ENCODE results near the gene MARCKSL1. TPM values are rescaled to one million over a fixed set of nuclear protein-coding genes. Genes with fewer than 3 reads are reported as not detected.
A peak's percentile ranks its signal among the peaks of the same experiment; 100 is the strongest.

MARCKSL1 gene
- total and polyA plus RNA-seq, 2 of the 13 experiments (the other 11 are each of a cell fraction or from before 2014, with no cell fraction given), result 81.9 to 155 TPM

- TF ChIP-seq SCMH1 (CRISPR knock-in tag; IDR thresholded peaks at IDR 0.05; ENCODE audit: borderline replicate concordance) (no peak), ZNF781 (CRISPR knock-in tag; IDR thresholded peaks at IDR 0.05; ENCODE audit: borderline replicate concordance, not compliant biosample characterization) (no peak), AGO1 (IDR thresholded peaks at IDR 0.05; ENCODE audit: low read depth, low read length, poor library complexity, severe bottlenecking) (peak; percentile 50), ZBTB34 (CRISPR knock-in tag; IDR thresholded peaks at IDR 0.05) (no peak)
These were observed 25.8 kb upstream of the MARCKSL1 start (continued) for GRCh38 chr1:32361674-32362473.

- 96% methylated on average over 35 of the region's 35 CpGs for WGBS (ENCODE audit: low lambda C conversion rate)
- H3K27me3 ChIP-seq (ENCODE audit: control insufficient read depth in 1 of 2, insufficient read depth in 2 of 2, low read length in 2 of 2), result no peaks in the 10 kb centered on the region
- no peak overlapping the region for H2AFZ ChIP-seq (ENCODE audit: low read length)
- no peaks in the 10 kb centered on the region for H3K79me2 ChIP-seq (ENCODE audit: insufficient read depth, low read length)
- BruUV-seq (replicated peaks), result no TSS peak
- ATAC-seq (no peak), DNase-seq (ENCODE audit: low spot score) (no peak), FAIRE-seq (no peak)
- intact Hi-C loops (cut with micrococcal nuclease; ENCODE audit: unreplicated experiment), result no loop called here
- ChIA-PET POLR2A (interaction anchor here (1.3 kb wide), 1 partner anchor 10 kb away, joined by 5 read pairs; no protein-coding TSS in a partner anchor), CTCF (ENCODE audit: low intra/inter-chr PET ratio, low total read pairs) (no interaction called here)
- H3K36me3 ChIP-seq (replicated peaks in 1 of 2; ENCODE audit: control insufficient read depth in 1 of 2, insufficient read depth in 2 of 2, low read length in 2 of 2), result peaks cover 2 to 27% of the 10 kb centered on the region in 2 experiments
- no peak overlapping the region for H3K4me2 ChIP-seq (ENCODE audit: low read depth, low read length)
- no peak overlapping the region for H3K9ac ChIP-seq (ENCODE audit: insufficient read depth, low read depth, low read length)
- no peaks in the 10 kb centered on the region for H3K9me3 ChIP-seq (ENCODE audit: low read length)
- TF ChIP-seq RBAK (CRISPR knock-in tag; IDR thresholded peaks at IDR 0.05) (no peak), ZNF3 (CRISPR knock-in tag; IDR thresholded peaks at IDR 0.05) (no peak), AGO2 (optimal IDR thresholded peaks at IDR 0.05; ENCODE audit: low read depth, low read length) (peak; percentile 94), RBFOX2 (IDR thresholded peaks at IDR 0.05; ENCODE audit: low read depth, low read length) (peak; percentile 64; the same call in 1 of the 2 replicates)
- TF ChIP-seq, protein P1, sequence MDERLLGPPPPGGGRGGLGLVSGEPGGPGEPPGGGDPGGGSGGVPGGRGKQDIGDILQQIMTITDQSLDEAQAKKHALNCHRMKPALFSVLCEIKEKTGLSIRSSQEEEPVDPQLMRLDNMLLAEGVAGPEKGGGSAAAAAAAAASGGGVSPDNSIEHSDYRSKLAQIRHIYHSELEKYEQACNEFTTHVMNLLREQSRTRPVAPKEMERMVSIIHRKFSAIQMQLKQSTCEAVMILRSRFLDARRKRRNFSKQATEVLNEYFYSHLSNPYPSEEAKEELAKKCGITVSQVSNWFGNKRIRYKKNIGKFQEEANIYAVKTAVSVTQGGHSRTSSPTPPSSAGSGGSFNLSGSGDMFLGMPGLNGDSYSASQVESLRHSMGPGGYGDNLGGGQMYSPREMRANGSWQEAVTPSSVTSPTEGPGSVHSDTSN (CRISPR knock-in tag; IDR thresholded peaks at IDR 0.05), result no peak
- no peak overlapping the region for H3K4me3 ChIP-seq (replicated peaks in 1 of 3; ENCODE audit: insufficient read depth in 1 of 3, low read depth in 2 of 3, low read length in 3 of 3)
- no peaks in the 10 kb centered on the region for H4K20me1 ChIP-seq (ENCODE audit: insufficient read depth, low read length)
- in situ Hi-C loops (cut with HindIII; ENCODE audit: extremely low pct_ligation_motif_present, low pct_unique_long_range_greater_than_20kb), result no loop called here
- H3K4me1 ChIP-seq (ENCODE audit: insufficient read depth, low read length), result peaks cover 26% of the 10 kb centered on the region
- no peak overlapping the region for H3K27ac ChIP-seq (ENCODE audit: extremely low read length, insufficient read depth, low read length)
These were observed 25.3 kb upstream of the MARCKSL1 start for GRCh38 chr1:32361308-32361673.

Measured in HepG2 (cell line).